Activated CD4-positive, alpha-beta T cell treated with anti-CD3 and anti-CD28 coated beads, Interleukin-2, amount 10 ng/mL, durations not matched to agents 24 days and 14 days (primary cell): ENCODE results near the gene KRT1. TPM values are rescaled to one million over a fixed set of nuclear protein-coding genes. Genes with fewer than 3 reads are reported as not detected.

ENCODE experiments used
- DNase-seq: peaks from one replicate; pipeline ENCODE4 v3.0.0; 2022
- H3K27ac Mint-ChIP-seq: one replicate; pipeline ENCODE4 v1.8.0; 2022; ENCODE audit warnings: mild to moderate bottlenecking, mixed read lengths
- H3K27me3 Mint-ChIP-seq: one replicate; pipeline ENCODE4 v1.8.0; 2022; ENCODE audit warnings: mixed read lengths
- H3K36me3 Mint-ChIP-seq: one replicate; pipeline ENCODE4 v1.8.0; 2022; ENCODE audit warnings: low read depth, mild to moderate bottlenecking, mixed read lengths
- H3K4me1 Mint-ChIP-seq: one replicate; pipeline ENCODE4 v1.8.0; 2021; ENCODE audit warnings: mixed read lengths
- H3K4me3 Mint-ChIP-seq: one replicate; pipeline ENCODE4 v1.8.0; 2022; ENCODE audit warnings: mild to moderate bottlenecking, moderate library complexity, mixed read lengths
- H3K9me3 Mint-ChIP-seq: one replicate; pipeline ENCODE4 v1.8.0; 2021; ENCODE audit warnings: mixed read lengths
- intact Hi-C: fragments of 100-400 bp; cut with micrococcal nuclease; formaldehyde crosslinking; loops from one replicate; pipeline ENCODE4 v1.15.1; 2023
- total RNA-seq: library from RNA; stranded (reverse); gene quantifications from 2 replicates; pipeline ENCODE4 v1.2.3, GENCODE V29; 2022

The KRT1 gene
- total RNA-seq, 1 donor from 2014 or later: not detected

GRCh38 chr12:52682938-52683574, 2.8 kb upstream of the KRT1 start:
- Mint-ChIP-seq H3K27ac (no peak overlapping the region), H3K4me1 (peaks cover 8% of the 10 kb centered on the region), H3K36me3 (no peaks in the 10 kb centered on the region), H3K27me3 (peaks cover 29% of the 10 kb centered on the region), H3K9me3 (no peaks in the 10 kb centered on the region), H3K4me3 (no peak overlapping the region)
- intact Hi-C loops: no loop called here
- no peak for DNase-seq

- Mint-ChIP-seq H3K27me3 (peaks cover 28% of the 10 kb centered on the region), H3K27ac (no peak overlapping the region), H3K4me1 (peaks cover 9% of the 10 kb centered on the region), H3K9me3 (no peaks in the 10 kb centered on the region), H3K4me3 (no peak overlapping the region), H3K36me3 (no peaks in the 10 kb centered on the region)
- DNase-seq: no peak
- intact Hi-C loops: no loop called here
These were observed 2.1 kb upstream of the KRT1 start for GRCh38 chr12:52682381-52682660.

- peak; percentile 77 for DNase-seq
- Mint-ChIP-seq H3K27ac (no peak overlapping the region), H3K4me1 (peaks cover 10% of the 10 kb centered on the region), H3K4me3 (no peak overlapping the region), H3K9me3 (no peaks in the 10 kb centered on the region), H3K36me3 (no peaks in the 10 kb centered on the region), H3K27me3 (peaks cover 26% of the 10 kb centered on the region)
- intact Hi-C loops: no loop called here
These were observed 1.5 kb upstream of the KRT1 start for GRCh38 chr12:52681526-52682380.

GRCh38 chr12:52679875-52680274, 332 bp downstream of the KRT1 start:
- intact Hi-C loops: no loop called here
- H3K27me3 Mint-ChIP-seq: peaks cover 24% of the 10 kb centered on the region
- peaks cover 10% of the 10 kb centered on the region for H3K4me1 Mint-ChIP-seq
- DNase-seq: no peak
- H3K36me3 Mint-ChIP-seq: no peaks in the 10 kb centered on the region
- no peak overlapping the region for H3K4me3 Mint-ChIP-seq
- H3K27ac Mint-ChIP-seq: no peak overlapping the region
- H3K9me3 Mint-ChIP-seq: no peaks in the 10 kb centered on the region

GRCh38 chr12:52677671-52678070, 2.5 kb downstream of the KRT1 start:
- H3K36me3 Mint-ChIP-seq: no peaks in the 10 kb centered on the region
- H3K4me3 Mint-ChIP-seq: no peak overlapping the region
- H3K27me3 Mint-ChIP-seq: peaks cover 23% of the 10 kb centered on the region
- peaks cover 10% of the 10 kb centered on the region for H3K4me1 Mint-ChIP-seq
- intact Hi-C loops: no loop called here
- H3K9me3 Mint-ChIP-seq: no peaks in the 10 kb centered on the region
- no peak for DNase-seq
- no peak overlapping the region for H3K27ac Mint-ChIP-seq

- peaks cover 10% of the 10 kb centered on the region for H3K4me1 Mint-ChIP-seq
- H3K36me3 Mint-ChIP-seq: no peaks in the 10 kb centered on the region
- intact Hi-C loops: no loop called here
- no peak for DNase-seq
- H3K9me3 Mint-ChIP-seq: no peaks in the 10 kb centered on the region
- H3K27me3 Mint-ChIP-seq: peaks cover 23% of the 10 kb centered on the region
- no peak overlapping the region for H3K27ac Mint-ChIP-seq
- H3K4me3 Mint-ChIP-seq: no peak overlapping the region
These were observed 3.1 kb downstream of the KRT1 start for GRCh38 chr12:52677126-52677525.

GRCh38 chr12:52676163-52676562, 4.0 kb downstream of the KRT1 start:
- no peaks in the 10 kb centered on the region for H3K36me3 Mint-ChIP-seq
- peaks cover 4% of the 10 kb centered on the region for H3K4me1 Mint-ChIP-seq
- no peak overlapping the region for H3K27ac Mint-ChIP-seq
- H3K27me3 Mint-ChIP-seq: peaks cover 23% of the 10 kb centered on the region
- DNase-seq: no peak
- H3K4me3 Mint-ChIP-seq: no peak overlapping the region
- intact Hi-C loops: no loop called here
- H3K9me3 Mint-ChIP-seq: no peaks in the 10 kb centered on the region

- no peaks in the 10 kb centered on the region for H3K36me3 Mint-ChIP-seq
- H3K27ac Mint-ChIP-seq: no peak overlapping the region
- H3K9me3 Mint-ChIP-seq: no peaks in the 10 kb centered on the region
- H3K4me3 Mint-ChIP-seq: no peak overlapping the region
- peaks cover 2% of the 10 kb centered on the region for H3K4me1 Mint-ChIP-seq
- peaks cover 23% of the 10 kb centered on the region for H3K27me3 Mint-ChIP-seq
- no peak for DNase-seq
- intact Hi-C loops: no loop called here
These were observed 4.9 kb downstream of the KRT1 start for GRCh38 chr12:52675301-52675701.

GRCh38 chr12:52674433-52674775, 5.8 kb downstream of the KRT1 start:
- intact Hi-C loops: no loop called here
- Mint-ChIP-seq H3K4me1 (peaks cover 2% of the 10 kb centered on the region), H3K4me3 (no peak overlapping the region), H3K27ac (no peak overlapping the region), H3K27me3 (peaks cover 21% of the 10 kb centered on the region), H3K36me3 (no peaks in the 10 kb centered on the region), H3K9me3 (no peaks in the 10 kb centered on the region)
- no peak for DNase-seq

GRCh38 chr12:52673713-52674432, 6.3 kb downstream of the KRT1 start:
- no peaks in the 10 kb centered on the region for H3K36me3 Mint-ChIP-seq
- H3K9me3 Mint-ChIP-seq: no peaks in the 10 kb centered on the region

GRCh38 chr12:52673217-52673616, 7.0 kb downstream of the KRT1 start:
- Mint-ChIP-seq H3K4me3 (no peak overlapping the region), H3K4me1 (peaks cover 2% of the 10 kb centered on the region), H3K27ac (no peak overlapping the region), H3K27me3 (peaks cover 17% of the 10 kb centered on the region), H3K9me3 (no peaks in the 10 kb centered on the region), H3K36me3 (no peaks in the 10 kb centered on the region)
- intact Hi-C loops: no loop called here
- DNase-seq: no peak

More at GRCh38 chr12:52673713-52674432, 6.3 kb downstream of the KRT1 start:
- intact Hi-C loops: no loop called here
- no peak for DNase-seq
- Mint-ChIP-seq H3K4me3 (no peak overlapping the region), H3K27me3 (peaks cover 21% of the 10 kb centered on the region), H3K4me1 (peaks cover 2% of the 10 kb centered on the region), H3K27ac (no peak overlapping the region)

GRCh38 chr12:52672321-52672933, 7.8 kb downstream of the KRT1 start:
- Mint-ChIP-seq H3K36me3 (no peaks in the 10 kb centered on the region), H3K27ac (no peak overlapping the region), H3K4me1 (peaks cover 2% of the 10 kb centered on the region), H3K4me3 (no peak overlapping the region), H3K9me3 (no peaks in the 10 kb centered on the region), H3K27me3 (peaks cover 13% of the 10 kb centered on the region)
- intact Hi-C loops: no loop called here
- no peak for DNase-seq

GRCh38 chr12:52670961-52671360, 9.2 kb downstream of the KRT1 start:
- no peak for DNase-seq
- Mint-ChIP-seq H3K27me3 (peaks cover 14% of the 10 kb centered on the region), H3K36me3 (no peaks in the 10 kb centered on the region), H3K27ac (no peak overlapping the region), H3K4me1 (no peaks in the 10 kb centered on the region), H3K9me3 (no peaks in the 10 kb centered on the region), H3K4me3 (no peak overlapping the region)
- intact Hi-C loops: no loop called here

GRCh38 chr12:52670506-52670905, 9.7 kb downstream of the KRT1 start:
- Mint-ChIP-seq H3K9me3 (no peaks in the 10 kb centered on the region), H3K27me3 (peaks cover 14% of the 10 kb centered on the region), H3K36me3 (no peaks in the 10 kb centered on the region), H3K4me1 (no peaks in the 10 kb centered on the region), H3K4me3 (no peak overlapping the region), H3K27ac (no peak overlapping the region)
- DNase-seq: no peak
- intact Hi-C loops: no loop called here
